ENCODE measurements around the gene DHRS7B. TPM values are rescaled to one million over a fixed set of nuclear protein-coding genes. Genes with fewer than 3 reads are reported as not detected.
A peak's percentile ranks its signal among the peaks of the same experiment; 100 is the strongest.

Gene DHRS7B
- total RNA-seq, 8 experiments from 2014 or later, result 8.3 to 49.4 (median 18.3) TPM

DNA sequence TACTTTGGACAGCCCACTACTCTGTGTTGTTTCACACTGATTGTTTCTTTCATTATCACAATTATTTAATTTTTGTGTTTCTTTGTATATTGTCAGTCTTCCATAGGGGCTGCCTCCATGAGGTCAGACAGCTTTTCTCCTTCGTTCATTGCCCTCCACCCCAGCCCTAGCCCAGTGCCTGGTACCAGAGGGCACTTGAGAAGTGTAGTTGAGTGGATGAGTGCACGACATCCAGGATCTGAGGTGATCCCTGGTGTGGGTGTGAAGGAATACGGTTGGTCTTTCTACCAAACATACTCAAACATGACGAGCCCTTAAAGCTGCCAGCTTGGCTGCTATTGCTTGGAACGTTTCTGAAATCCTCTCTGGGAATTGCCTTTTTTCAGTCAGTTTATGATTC, 37.9 kb downstream of the DHRS7B start:
- Histone ChIP-seq H3K4me1 (replicated peaks in 1 of 2) (peaks cover 0 to 5% of the 10 kb centered on the region in 2 donors), H3K27ac (no peak overlapping the region), H3K4me3 (no peak overlapping the region)
- in situ Hi-C loops (cut with MboI; ENCODE audit: low pct_unique_long_range_greater_than_20kb in 2 of 9, low sequenced_read_pairs in 9 of 9, unreplicated experiment in 9 of 9), result no loop called here
- no peak for ATAC-seq (replicated peaks in 6 of 8)
- WGBS, 10 experiments, result 19 to 100% (median 82%) methylated on average over 1 to 4 of the region's 5 CpGs; no CpG with 5 or more reads in 4 of the 10 experiments

- Histone ChIP-seq H3K4me3 (no peak overlapping the region), H3K27ac (no peak overlapping the region), H3K4me1 (replicated peaks in 1 of 2) (peaks cover 0 to 5% of the 10 kb centered on the region in 2 donors)
- WGBS, 10 experiments, result 20 to 100% (median 94%) methylated on average over 3 to 9 of the region's 11 CpGs; no CpG with 5 or more reads in 1 of the 10 experiments
- no peak for ATAC-seq (replicated peaks in 6 of 8)
- in situ Hi-C loops (cut with MboI; ENCODE audit: low pct_unique_long_range_greater_than_20kb in 2 of 9, low sequenced_read_pairs in 9 of 9, unreplicated experiment in 9 of 9), result no loop called here
Observed at GRCh38 chr17:21165922-21166594, 39.3 kb downstream of the DHRS7B start.

- H3K4me1 ChIP-seq (replicated peaks in 1 of 2), result peaks cover 0 to 3% of the 10 kb centered on the region in 2 donors
- peak in 1 of 8 experiments; percentile 15 for ATAC-seq (replicated peaks in 6 of 8)
- in situ Hi-C loops (cut with MboI; ENCODE audit: low pct_unique_long_range_greater_than_20kb in 2 of 9, low sequenced_read_pairs in 9 of 9, unreplicated experiment in 9 of 9), result no loop called here
- 14 to 100% (median 87%) methylated on average over 1 to 5 of the region's 5 CpGs for WGBS, 10 experiments
- H3K27ac ChIP-seq, result no peak overlapping the region
- no peak overlapping the region for H3K4me3 ChIP-seq
Observed at GRCh38 chr17:21166595-21167210, 39.9 kb downstream of the DHRS7B start.

GRCh38 chr17:21167303-21167702, 40.5 kb downstream of the DHRS7B start:
- 27 to 100% (median 87%) methylated on average over 1 to 4 of the region's 5 CpGs; no CpG with 5 or more reads in 2 of the 10 experiments for WGBS, 10 experiments
- in situ Hi-C loops (cut with MboI; ENCODE audit: low pct_unique_long_range_greater_than_20kb in 2 of 9, low sequenced_read_pairs in 9 of 9, unreplicated experiment in 9 of 9), result no loop called here
- no peak overlapping the region for H3K4me3 ChIP-seq
- ATAC-seq (replicated peaks in 6 of 8), result peak in 3 of 8 experiments; percentile 44 to 86 (median 85)
- H3K27ac ChIP-seq, result no peak overlapping the region
- peaks cover 0 to 3% of the 10 kb centered on the region in 2 donors for H3K4me1 ChIP-seq (replicated peaks in 1 of 2)

GRCh38 chr17:21168555-21168865, 41.7 kb downstream of the DHRS7B start:
- in situ Hi-C loops (cut with MboI; ENCODE audit: low pct_unique_long_range_greater_than_20kb in 2 of 9, low sequenced_read_pairs in 9 of 9, unreplicated experiment in 9 of 9), result no loop called here
- Histone ChIP-seq H3K27ac (no peak overlapping the region), H3K4me3 (no peak overlapping the region), H3K4me1 (replicated peaks in 1 of 2) (no peaks in the 10 kb centered on the region)
- ATAC-seq (replicated peaks in 6 of 8), result no peak
- WGBS, 10 experiments, result 91 to 100% (median 100%) methylated on average over 1 to 8 of the region's 12 CpGs; no CpG with 5 or more reads in 3 of the 10 experiments

GRCh38 chr17:21169496-21169895, 42.7 kb downstream of the DHRS7B start:
- H3K4me1 ChIP-seq (replicated peaks in 1 of 2), result no peaks in the 10 kb centered on the region
- H3K27ac ChIP-seq, result no peak overlapping the region
- in situ Hi-C loops (cut with MboI; ENCODE audit: low pct_unique_long_range_greater_than_20kb in 2 of 9, low sequenced_read_pairs in 9 of 9, unreplicated experiment in 9 of 9), result no loop called here
- WGBS, 10 experiments, result 80 to 100% (median 98%) methylated on average over 1 to 4 of the region's 7 CpGs; no CpG with 5 or more reads in 6 of the 10 experiments
- no peak overlapping the region for H3K4me3 ChIP-seq
- ATAC-seq (replicated peaks in 6 of 8), result no peak

DNA sequence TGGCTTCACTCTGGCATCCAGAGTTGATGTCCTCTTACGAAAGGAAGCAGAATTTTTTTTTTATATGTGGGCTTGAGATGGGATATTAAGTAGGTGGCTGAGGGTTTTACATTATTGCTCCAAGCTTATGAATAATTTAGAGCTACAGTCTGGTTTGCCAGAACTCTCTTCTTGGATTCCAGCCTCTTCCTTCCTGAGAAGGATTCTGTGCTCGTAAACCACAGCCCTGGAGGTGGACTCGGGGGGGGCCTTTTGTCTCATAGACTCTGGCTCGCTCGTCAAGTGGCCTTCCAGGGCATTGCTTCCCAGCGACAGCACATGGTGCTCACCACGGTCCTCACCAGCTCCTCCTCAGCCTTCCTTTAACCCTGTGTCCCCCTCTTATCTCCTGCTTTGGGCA, 44.0 kb downstream of the DHRS7B start:
- no peak overlapping the region for H3K4me3 ChIP-seq

DNA sequence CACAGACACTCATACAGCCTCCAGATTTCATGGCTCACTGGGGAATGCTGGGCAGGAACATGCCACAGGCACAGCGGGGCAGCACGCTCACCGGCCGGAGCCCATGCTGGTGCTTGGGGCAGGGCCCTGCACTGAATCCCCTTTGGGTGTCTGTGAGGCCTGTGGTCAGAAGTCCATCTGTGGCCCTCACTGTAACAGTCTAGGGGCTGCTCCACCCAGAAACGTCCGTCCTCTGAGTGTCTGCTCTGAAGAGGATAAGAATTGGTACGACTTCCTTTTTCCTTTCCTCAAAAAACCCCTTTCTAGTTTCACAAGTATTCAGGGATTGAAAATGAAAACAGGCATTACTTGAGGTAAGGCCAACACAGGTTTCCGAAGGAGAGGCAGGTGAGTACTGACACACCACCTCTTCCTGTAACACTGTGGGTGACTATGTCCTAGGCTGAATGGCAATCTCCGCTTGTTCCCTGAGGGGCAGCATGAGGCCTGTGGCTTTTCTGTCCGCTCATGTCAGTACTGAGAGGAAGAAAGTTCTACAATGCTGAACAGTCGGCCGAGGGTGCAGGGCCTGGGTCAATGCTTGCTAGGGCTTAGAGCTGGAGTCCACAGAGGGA, 44.7 kb downstream of the DHRS7B start:
- H3K4me1 ChIP-seq (replicated peaks in 1 of 2), result no peaks in the 10 kb centered on the region
- no peak for ATAC-seq (replicated peaks in 6 of 8)
- in situ Hi-C loops (cut with MboI; ENCODE audit: low pct_unique_long_range_greater_than_20kb in 2 of 9, low sequenced_read_pairs in 9 of 9, unreplicated experiment in 9 of 9), result no loop called here

More for the DNA sequence above, 44.0 kb downstream of the DHRS7B start:
- no peak for ATAC-seq (replicated peaks in 6 of 8)
- 17 to 100% (median 91%) methylated on average over 1 to 7 of the region's 7 CpGs; no CpG with 5 or more reads in 6 of the 10 experiments for WGBS, 10 experiments
- in situ Hi-C loops (cut with MboI; ENCODE audit: low pct_unique_long_range_greater_than_20kb in 2 of 9, low sequenced_read_pairs in 9 of 9, unreplicated experiment in 9 of 9), result no loop called here
- Histone ChIP-seq H3K27ac (no peak overlapping the region), H3K4me1 (replicated peaks in 1 of 2) (no peaks in the 10 kb centered on the region)

DNA sequence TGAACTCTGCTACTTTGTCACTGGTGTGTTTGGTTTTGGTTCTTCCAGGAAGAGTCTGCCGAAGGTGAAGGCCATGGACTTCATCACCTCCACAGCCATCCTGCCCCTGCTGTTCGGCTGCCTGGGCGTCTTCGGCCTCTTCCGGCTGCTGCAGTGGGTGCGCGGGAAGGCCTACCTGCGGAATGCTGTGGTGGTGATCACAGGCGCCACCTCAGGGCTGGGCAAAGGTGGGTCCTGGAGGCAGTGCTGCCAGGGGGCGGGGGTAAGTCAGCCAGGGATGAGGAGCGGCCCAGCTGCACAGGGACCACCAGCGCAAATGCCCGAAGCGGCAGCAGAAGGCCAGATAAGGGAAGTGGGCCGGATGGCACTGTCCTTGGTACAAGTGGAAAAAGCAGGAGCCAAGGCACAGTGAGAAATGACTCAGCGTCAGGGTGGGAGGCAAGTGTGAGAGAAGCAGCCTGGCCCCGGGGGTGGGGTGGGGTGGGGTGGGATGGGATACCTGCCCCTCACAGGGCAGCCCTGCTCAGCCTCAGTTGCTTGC, 45.3 kb downstream of the DHRS7B start:
- Histone ChIP-seq H3K27ac (no peak overlapping the region), H3K4me3 (no peak overlapping the region), H3K4me1 (replicated peaks in 1 of 2) (no peaks in the 10 kb centered on the region)
- in situ Hi-C loops (cut with MboI; ENCODE audit: low pct_unique_long_range_greater_than_20kb in 2 of 9, low sequenced_read_pairs in 9 of 9, unreplicated experiment in 9 of 9), result no loop called here
- WGBS, 10 experiments, result 0 to 100% (median 100%) methylated on average over 1 to 2 of the region's 17 CpGs; no CpG with 5 or more reads in 6 of the 10 experiments
- ATAC-seq (replicated peaks in 6 of 8), result no peak

More for the DNA sequence above, 44.7 kb downstream of the DHRS7B start:
- no peak overlapping the region for H3K27ac ChIP-seq
- no peak overlapping the region for H3K4me3 ChIP-seq
- WGBS, 10 experiments, result 80 to 100% (median 96%) methylated on average over 1 to 8 of the region's 12 CpGs; no CpG with 5 or more reads in 3 of the 10 experiments

DNA sequence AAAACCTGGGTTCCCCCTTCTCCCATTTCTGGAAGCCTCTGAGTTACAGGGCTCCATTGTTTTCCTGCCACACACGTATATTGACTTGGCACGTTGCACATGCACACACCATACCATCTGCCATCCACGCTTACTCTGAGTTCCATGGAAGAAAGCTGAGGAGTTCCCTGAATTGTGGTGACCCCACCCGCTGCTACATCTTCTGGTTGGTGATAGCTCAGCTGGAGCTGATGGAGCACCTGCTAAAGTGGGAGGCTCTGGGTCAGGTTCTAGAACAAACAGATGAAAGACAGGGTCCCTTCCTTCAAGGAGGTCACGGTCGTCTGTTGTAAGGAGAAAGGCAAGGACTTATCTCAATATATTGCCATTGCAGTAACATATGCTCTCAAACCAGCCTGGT, 46.1 kb downstream of the DHRS7B start:
- Histone ChIP-seq H3K27ac (no peak overlapping the region), H3K4me1 (replicated peaks in 1 of 2) (no peaks in the 10 kb centered on the region), H3K4me3 (no peak overlapping the region)
- peak in 3 of 8 experiments; percentile 9 to 48 (median 36) for ATAC-seq (replicated peaks in 6 of 8)
- in situ Hi-C loops (cut with MboI; ENCODE audit: low pct_unique_long_range_greater_than_20kb in 2 of 9, low sequenced_read_pairs in 9 of 9, unreplicated experiment in 9 of 9), result no loop called here
- WGBS, 10 experiments, result 84 to 100% (median 90%) methylated on average over 2 to 5 of the region's 6 CpGs; no CpG with 5 or more reads in 6 of the 10 experiments

- no peak overlapping the region for H3K27ac ChIP-seq
- in situ Hi-C loops (cut with MboI; ENCODE audit: low pct_unique_long_range_greater_than_20kb in 2 of 9, low sequenced_read_pairs in 9 of 9, unreplicated experiment in 9 of 9), result no loop called here
- no peaks in the 10 kb centered on the region for H3K4me1 ChIP-seq (replicated peaks in 1 of 2)
- 83 to 100% (median 100%) methylated on average over 1 to 2 of the region's 2 CpGs; no CpG with 5 or more reads in 5 of the 10 experiments for WGBS, 10 experiments
- no peak for ATAC-seq (replicated peaks in 6 of 8)
- H3K4me3 ChIP-seq, result no peak overlapping the region
Observed at GRCh38 chr17:21173543-21173942, 46.8 kb downstream of the DHRS7B start.

DNA sequence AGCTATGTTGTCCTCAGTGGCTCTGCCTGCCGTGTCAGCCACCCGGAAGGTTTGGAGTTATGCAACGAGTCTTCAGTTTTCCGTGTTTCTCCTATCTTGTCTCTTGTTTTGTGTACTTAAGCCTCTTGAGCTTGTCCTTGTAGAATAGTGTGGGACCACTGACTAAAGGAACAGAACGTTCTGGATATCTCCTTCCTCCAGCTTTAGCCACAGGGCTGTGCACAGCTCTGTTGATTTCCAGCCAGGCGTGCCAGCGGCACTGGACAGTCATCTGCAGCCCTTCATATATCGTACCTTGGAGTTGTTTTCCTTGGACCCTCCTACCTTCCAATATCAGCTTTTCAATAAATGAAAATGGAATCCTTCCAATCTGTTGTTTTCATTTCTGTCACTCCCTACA, 47.4 kb downstream of the DHRS7B start:
- no peak for ATAC-seq (replicated peaks in 6 of 8)
- no peak overlapping the region for H3K27ac ChIP-seq
- in situ Hi-C loops (cut with MboI; ENCODE audit: low pct_unique_long_range_greater_than_20kb in 2 of 9, low sequenced_read_pairs in 9 of 9, unreplicated experiment in 9 of 9), result no loop called here

DNA sequence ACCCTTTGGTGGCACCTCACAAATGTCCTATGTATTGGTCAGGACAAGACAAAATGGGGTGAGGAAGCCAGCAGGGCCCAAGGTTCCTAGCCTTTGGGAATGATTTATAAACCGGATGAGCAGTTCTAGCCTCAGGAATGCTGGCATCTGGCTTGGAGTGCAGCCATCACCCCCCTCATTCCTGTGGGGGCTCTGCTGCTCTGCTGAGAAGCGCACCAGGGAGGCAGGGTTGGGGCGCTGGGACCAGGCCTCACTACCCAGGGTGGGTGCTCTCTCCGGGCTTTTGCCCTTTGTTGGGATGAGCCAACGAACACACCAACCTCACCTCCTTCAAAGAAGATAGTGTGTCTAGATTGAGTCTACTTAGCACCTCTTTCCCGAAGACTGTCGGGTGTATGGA, 47.9 kb downstream of the DHRS7B start:
- H3K4me3 ChIP-seq, result no peak overlapping the region
- no peak overlapping the region for H3K27ac ChIP-seq
- no peaks in the 10 kb centered on the region for H3K4me1 ChIP-seq (replicated peaks in 1 of 2)
- in situ Hi-C loops (cut with MboI; ENCODE audit: low pct_unique_long_range_greater_than_20kb in 2 of 9, low sequenced_read_pairs in 9 of 9, unreplicated experiment in 9 of 9), result no loop called here
- no peak for ATAC-seq (replicated peaks in 6 of 8)
- WGBS, 10 experiments, result 60 to 100% methylated on average over 1 to 3 of the region's 7 CpGs; no CpG with 5 or more reads in 8 of the 10 experiments

More for the DNA sequence above, 47.4 kb downstream of the DHRS7B start:
- Histone ChIP-seq H3K4me1 (replicated peaks in 1 of 2) (no peaks in the 10 kb centered on the region), H3K4me3 (no peak overlapping the region)
- 77 to 100% (median 89%) methylated on average over 4 to 8 of the region's 8 CpGs; no CpG with 5 or more reads in 2 of the 10 experiments for WGBS, 10 experiments

Data from motor neuron (in vitro differentiated cells).